Left renal pelvis (tissue), 4 donors: ENCODE measurements around the gene ANAPC4. TPM values are rescaled to one million over a fixed set of nuclear protein-coding genes. Genes with fewer than 3 reads are reported as not detected.
"Not testable (repeated sequence)": the region's sequence is repeated elsewhere in the genome, so short reads cannot be mapped to it uniquely, and the experiment has no call there.

ENCODE experiments used
- DNase-seq, 4 donors: peaks; one replicate each; pipeline ENCODE4 v3.0.0-alpha.2; 2013; ENCODE audit warnings: low read depth in 4 of 4, low spot score in 3 of 4
- polyA plus RNA-seq, 4 donors: library from polyadenylated mRNA; unstranded; fragments of 120-200 nt; gene quantifications; one replicate each; pipeline ENCODE4 v1.2.1, GENCODE V29; 2013; ENCODE audit not compliant: insufficient read length in 4 of 4

The ANAPC4 gene
- polyA plus RNA-seq, 4 donors, result 34.5 to 61.3 (median 43.1) TPM

DNA sequence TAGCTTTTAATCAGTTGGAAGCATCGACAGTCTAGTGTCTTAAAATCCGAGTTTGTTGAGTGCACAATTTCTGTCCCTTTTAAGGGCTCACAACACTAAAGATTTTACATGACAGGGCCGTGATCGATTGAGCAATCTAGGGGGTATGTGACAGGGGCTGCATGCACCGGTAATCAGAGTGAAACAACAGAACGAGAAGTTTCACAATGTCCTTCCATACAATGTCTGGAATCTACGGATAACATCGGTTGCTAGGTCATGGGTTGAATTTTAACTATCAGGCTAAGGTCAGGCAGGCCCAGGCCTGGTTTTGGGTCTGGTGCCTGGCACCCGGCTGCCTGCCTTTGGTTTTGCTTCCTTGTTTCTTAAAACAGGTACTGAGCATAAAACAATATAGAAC lies 4.5 kb upstream of the ANAPC4 start:
- DNase-seq, result not testable (repeated sequence)

DNA sequence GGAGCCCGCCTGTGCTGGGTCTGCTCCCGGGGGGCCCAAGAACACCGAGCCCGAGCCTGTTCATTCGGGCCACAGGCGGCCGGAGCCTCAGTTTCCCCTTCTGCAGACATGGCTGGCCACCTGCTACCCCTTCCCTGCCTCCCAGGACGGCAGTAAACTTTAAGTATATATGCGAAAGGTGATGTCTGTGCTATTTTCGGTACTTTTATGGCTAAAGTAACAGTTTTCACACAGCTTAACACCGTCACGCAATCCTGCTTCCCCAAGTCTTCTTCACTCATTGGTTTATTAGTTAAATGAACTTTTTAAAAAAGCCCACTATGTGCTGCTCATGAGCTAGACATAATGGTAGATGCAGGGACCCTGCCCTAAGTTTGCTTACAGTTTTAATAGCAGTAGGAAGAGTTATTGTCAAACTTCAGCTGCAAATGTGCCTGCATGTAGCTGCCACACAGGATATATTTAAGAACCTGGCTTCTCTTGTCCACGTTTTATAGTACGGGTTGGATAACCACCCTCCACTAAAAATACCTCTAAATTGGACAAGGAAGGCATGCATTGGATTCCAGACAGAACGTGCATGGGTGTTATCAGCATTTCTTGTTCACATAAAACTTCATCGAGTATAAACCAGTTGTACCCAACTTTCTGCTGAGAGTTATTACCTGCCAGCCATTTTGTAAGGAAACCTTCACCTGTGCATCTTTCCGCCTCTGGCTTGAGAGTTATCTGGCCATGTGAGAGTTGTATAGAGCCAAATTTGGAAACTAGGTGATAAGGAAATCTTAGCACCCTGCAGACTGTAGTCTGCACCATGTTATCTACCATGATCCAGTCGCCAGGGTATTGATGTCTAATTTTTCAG lies 741 bp downstream of the ANAPC4 start:
- no peak for DNase-seq

- no peak for DNase-seq
Measured at GRCh38 chr4:25378437-25378743, 1.3 kb downstream of the ANAPC4 start.

DNA sequence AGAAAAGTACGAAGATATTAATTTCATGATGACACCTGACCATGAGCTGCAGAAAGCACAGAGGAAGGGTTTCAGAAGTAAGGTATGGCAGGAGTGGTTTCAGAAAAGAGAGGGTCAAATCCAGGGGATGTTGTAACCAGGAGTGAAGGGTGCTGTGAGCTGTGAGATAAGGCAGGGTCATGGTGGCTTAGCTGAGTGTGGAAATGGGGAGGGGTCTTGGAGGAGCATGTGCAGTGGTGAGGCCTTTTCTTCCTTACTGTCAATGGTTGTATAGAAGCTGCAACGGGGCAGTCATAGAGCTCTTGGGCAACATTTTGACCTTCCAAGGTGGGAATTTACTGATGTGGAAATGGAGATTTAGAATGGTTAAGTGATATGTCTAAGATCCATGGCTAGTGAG lies 2.5 kb downstream of the ANAPC4 start:
- DNase-seq, result no peak

DNA sequence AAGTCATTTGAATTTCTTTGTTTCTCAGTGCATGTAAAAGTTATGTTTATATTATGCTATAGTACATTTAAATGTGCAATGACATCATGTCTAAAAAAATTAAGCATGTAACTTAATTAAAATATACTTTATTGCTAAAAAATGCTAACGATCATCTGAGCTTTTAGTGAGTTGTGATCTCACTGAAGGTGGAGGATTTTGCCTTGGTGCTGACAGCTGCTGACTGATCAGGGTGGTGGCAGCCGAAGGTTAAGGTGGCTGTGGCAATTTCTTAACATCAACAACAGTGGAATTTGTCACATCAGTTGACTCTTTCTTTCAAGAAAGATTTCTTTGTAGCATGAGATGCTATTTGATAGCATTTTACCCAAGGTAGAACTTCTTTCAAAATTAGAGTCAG lies 6.6 kb downstream of the ANAPC4 start:
- no peak for DNase-seq

GRCh38 chr4:25386926-25387325 lies 9.9 kb downstream of the ANAPC4 start:
- DNase-seq, result no peak

DNA sequence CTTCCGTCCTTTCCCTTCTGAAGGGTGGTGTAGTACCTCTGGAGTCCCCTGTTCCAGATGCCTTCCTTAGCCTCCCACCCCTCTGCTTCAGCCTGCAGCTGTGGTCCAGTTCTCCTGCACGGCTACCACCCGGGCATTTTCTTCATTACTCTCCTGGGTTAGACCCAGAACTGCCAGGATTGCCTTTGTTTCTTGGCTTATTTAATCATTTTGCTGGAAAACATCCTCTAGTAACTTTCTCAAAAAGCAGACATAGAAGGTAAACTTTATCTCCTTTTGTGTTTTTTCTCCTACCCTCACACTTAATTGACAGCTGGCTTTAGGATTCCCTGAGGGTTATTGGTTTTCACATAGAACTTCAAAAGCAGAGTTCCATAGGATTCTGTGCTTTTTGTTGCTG lies 20.2 kb downstream of the ANAPC4 start:
- no peak for DNase-seq

DNA sequence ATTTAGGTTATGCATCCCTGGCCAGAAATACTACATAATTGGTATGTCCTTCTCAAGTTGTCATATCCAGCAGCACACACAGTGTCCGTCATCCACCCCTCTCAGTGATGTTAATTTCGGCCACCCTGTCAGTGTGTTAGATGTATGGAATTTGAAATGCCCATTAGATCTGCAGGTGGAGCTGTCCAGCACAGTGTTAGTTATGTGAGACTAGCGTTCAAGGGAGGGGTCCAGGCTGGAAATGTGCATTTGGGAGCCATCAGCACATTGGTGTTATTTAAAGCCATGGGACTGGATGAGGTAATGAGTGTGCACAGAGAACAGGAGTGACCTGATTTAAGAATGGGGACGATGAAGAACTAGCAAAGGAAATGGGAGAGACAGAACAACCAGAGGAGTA lies 22.4 kb downstream of the ANAPC4 start:
- DNase-seq, result no peak

DNA sequence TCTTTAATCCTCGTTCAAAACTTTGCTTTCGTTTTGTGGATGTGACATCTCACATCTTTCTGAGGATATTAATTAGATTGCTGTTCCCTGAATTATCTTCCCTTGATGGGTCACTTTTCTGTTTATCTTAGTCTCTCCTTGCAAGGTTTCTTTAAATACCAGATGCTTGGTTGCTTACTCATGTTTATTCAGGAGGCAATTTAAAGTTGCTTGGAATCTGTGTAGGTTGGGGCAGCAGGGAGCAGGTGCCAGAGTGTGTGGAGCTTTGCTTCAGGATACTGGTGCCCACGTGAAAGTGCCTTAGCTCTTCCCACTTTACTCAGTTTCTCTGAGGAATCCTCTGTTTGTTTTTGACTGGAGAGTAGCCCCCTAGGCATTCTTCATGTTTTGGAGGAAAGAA lies 24.0 kb downstream of the ANAPC4 start:
- no peak for DNase-seq

DNA sequence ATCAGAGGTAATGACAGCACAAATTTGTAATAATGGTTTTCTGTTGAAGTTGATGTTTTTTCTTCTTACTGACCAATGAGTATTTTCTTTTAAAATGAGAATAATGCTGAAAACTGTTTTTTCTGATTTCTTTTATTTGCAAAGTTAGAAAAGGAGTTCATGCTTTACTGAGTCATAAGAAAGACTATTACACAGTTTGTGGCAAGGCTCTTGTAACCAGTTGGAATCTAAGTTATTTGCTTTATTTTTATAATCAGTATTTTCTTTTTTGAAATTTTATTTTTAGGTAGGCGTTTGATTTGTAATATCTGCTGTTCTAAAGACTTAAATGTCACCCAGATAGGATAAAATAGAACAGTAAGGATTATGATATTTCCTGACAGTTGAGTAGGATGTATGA lies 25.5 kb downstream of the ANAPC4 start:
- no peak for DNase-seq

GRCh38 chr4:25403699-25404098 lies 26.6 kb downstream of the ANAPC4 start:
- DNase-seq, result no peak

DNA sequence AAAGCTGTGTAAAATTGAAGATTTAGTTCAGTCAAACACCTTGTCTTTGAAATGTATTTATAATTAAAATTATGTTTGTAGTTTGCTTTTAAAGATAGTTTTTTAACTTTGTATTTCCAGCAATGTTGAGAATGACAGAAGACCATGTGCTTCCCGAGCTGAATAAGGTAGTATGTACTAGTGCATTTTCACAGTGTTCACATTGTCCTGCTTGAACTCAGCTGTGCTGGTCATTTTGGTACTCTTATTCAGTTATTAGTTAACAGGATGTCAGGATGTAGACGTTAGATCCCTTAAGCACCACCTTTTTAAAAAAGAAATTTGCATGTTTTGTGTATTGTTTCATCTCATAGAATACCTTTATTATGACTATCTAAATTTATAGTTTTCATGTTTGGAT lies 28.4 kb downstream of the ANAPC4 start:
- no peak for DNase-seq

DNA sequence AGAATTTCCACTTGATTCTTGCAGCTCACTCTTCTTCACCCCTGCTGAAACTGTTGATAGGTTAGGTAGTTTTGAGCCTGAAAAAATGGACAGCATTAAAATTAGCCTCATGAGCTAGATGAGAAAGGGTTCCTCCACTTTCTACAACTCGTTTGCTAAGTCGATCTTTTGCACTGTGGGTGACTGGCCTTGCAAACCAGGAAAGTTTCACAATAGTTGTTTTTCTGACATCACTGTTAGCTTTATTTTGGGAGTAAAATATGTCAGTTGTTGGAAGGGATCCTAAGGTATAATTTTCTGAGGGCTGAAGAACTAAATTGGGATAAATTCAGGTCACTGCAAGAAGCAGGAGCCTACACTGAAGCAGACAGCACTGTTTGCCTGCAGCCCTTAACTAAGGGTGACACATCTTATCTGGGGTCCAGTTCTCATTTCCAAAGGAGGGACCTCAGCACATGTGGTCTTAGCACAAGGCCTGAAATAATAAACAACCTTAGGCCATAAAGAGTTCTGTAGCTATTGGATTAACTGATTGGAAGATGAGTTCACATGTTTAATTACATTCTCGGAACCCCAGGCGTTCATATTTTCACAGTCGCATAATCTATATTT lies 29.1 kb downstream of the ANAPC4 start:
- no peak for DNase-seq

DNA sequence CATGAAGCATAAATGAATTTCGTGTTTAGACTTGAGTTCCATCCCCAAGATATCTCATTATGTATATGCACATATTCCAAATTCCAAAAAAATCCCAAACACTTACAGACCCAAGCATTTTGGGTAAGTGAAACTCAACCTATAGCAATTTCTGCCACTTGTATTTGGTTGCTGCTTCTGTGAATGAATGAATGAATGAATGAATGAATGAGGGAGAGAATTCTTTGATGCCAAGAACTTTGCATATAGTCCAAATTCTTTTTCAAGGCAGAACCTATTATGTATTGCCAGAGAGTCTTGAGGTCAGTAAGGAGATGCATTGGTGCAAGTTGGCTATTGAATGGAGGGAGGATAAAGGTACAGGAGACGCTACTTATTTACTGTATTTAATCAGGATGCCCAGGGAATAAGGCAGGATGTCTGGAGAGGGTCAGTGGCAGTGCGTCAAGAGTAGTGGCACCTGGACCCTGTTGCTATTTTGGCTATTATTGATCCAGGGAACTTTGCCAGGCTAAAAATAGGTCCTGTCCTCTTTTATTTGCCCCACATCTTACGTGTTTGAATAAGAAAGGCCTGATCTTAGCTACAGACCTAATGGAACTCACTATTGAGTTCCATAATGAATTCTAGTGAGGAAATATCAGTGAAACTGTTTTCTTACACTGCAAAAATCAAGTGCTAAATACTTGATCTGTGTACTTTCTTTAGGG lies 33.9 kb downstream of the ANAPC4 start:
- no peak for DNase-seq

GRCh38 chr4:25413261-25413660 lies 36.2 kb downstream of the ANAPC4 start:
- no peak for DNase-seq

DNA sequence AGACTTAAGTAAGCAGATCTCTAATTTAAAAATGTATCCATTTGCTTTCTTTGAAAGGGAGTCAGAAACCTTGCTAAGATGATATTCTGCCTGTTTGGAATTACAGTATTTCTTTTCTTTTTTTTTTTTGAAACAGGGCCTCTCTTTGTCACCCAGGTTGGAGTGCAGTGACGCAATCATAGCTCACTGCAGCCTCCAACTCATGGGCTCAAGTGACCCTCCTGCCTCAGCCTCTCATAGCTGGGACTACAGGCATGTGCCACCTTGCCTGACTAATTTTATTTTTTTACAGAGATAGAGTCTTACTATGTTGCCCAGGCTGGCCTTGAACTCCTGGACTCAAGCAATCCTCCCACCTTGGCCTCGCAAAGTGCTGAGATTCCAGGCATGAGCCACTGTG lies 40.0 kb downstream of the ANAPC4 start:
- DNase-seq, result no peak

- DNase-seq, result no peak
Measured at GRCh38 chr4:25420931-25421330, 43.9 kb downstream of the ANAPC4 start.

DNA sequence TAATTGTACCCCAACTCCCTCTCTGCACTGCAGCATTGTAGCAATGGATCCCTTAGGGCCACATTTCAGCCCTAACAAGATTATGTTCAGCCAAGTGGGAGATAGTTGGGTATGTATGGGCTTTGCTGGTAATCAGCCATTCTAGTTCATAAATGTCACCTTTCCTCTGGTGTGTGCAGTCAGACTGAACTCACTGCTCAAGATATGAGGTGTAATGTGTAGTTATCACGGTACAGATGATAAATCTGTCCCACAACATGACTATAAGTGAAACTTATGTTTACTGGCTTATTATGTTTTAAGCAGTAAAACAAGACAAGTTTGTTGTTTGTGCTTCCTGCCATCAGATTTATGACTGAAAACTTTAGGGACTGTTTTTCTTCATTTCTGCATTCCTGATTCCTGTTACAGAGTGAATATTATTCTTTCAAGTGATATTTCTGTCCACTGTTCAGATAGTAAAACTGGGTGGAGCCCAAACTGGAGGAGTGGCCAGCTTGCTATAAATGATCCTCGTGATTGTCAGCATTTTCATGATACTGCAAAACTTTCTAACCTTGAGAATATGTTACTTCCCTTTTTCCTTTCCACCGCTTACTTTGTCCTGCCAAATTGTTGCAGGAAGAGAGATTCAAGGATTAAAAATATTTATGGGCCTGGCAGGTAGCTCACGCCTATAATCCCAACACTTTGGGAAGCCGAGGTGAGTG lies 44.9 kb downstream of the ANAPC4 start:
- DNase-seq, result no peak

DNA sequence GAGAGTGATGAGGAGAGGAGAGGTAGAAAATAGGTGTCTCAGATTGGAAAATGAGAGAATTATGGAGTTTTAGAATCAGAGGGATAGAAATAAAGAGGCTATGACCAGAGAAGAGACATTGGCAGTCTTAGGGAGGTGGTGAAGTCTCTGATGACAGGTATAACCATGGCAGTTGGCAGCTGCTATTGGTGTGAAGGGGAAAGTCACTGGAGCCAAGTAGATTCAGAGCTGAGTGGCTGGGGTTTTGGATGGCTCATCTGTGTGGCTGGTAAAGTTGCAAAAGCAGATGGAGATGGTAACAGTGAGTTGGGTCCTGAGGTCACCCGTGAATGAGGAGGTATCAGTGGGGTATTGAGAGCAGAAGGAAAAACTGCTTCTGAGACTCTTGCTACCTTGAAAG lies 46.5 kb downstream of the ANAPC4 start:
- DNase-seq, result no peak

DNA sequence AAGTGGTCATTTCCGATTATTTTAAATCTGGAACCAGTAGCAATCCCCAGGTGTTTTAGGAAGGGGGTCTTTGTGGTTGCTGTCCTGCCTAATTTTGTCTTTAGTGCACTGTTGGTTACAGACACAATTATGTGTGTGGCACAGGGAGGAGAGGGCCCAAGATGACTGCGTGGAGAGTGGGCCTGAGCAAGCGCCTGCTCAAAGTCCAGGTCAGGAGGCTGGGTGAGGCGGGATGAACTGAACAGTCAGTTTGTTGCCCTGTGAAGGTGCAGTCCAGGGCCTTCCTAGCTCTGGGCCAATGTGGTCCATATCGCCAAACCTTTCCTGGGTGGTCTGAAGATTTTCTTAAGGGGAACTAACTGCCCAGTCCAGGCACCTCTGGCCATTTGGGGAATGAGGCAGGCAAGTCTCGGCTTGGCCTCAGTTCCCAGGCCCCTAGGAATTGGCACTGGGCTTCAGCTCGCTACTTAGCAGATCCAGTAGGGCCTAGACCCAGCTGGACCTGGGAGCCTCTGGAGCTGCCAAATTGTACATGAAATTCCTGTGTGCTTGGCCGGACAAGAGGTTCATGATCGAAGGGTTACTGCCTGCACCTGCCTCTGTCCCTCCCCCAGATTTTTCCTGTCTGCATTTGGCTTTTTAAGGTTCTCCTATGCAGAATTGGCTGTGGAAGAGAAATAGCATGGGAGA lies 47.6 kb downstream of the ANAPC4 start:
- DNase-seq, result no peak

DNA sequence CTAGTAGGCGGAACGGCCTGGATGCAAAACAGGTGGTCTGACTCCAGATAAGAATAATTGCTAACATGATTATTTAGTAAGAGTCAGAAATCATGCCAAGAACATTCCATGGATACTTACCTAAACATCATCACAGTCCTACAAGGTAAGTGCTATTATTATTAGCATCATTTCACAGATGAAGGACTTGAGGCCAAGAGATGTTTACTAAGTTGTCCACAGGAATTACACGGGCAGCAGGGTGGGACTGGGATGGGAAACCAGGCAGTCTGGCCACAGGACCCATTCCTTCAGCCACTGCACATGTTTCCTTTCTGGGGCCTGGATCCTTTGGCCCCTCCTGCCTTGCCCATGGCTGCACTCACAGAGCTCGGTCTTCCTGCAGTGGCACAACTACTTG lies 48.3 kb downstream of the ANAPC4 start:
- no peak for DNase-seq
